HG03039 (cell line): ENCODE data around the gene KBTBD7.

Experiments used
- ATAC-seq: cut with Tn5 transposase; IDR thresholded peaks from one replicate; pipeline ENCODE4 v1.9.1; 2021; ENCODE audit warnings: mild to moderate bottlenecking, moderate library complexity; ENCODE audit not compliant: unreplicated experiment

KBTBD7 gene

GRCh38 chr13:41193919-41194824, at the start of gene KBTBD7:
Gene KBTBD7, minus strand, starts transcription at chr13:41194569. Its CDS starts 312 bp downstream, at chr13:41194257.
- ATAC-seq = peak; percentile 96

- ATAC-seq = no peak
Measured at GRCh38 chr13:41241626-41242025, 47.3 kb upstream of the KBTBD7 start.

GRCh38 chr13:41236369-41236768, 42.0 kb upstream of the KBTBD7 start:
- no peak for ATAC-seq

- ATAC-seq = no peak
Measured at GRCh38 chr13:41232578-41233480, 38.5 kb upstream of the KBTBD7 start.

GRCh38 chr13:41231786-41232185, 37.4 kb upstream of the KBTBD7 start:
- no peak for ATAC-seq

- ATAC-seq = no peak
Measured at GRCh38 chr13:41231025-41231677, 36.8 kb upstream of the KBTBD7 start.

- no peak for ATAC-seq
Measured at GRCh38 chr13:41229356-41229755, 35.0 kb upstream of the KBTBD7 start.

GRCh38 chr13:41224113-41225110, 30.0 kb upstream of the KBTBD7 start:
- ATAC-seq = no peak

GRCh38 chr13:41222259-41222852, 28.0 kb upstream of the KBTBD7 start:
- no peak for ATAC-seq

- no peak for ATAC-seq
Measured at GRCh38 chr13:41220401-41220800, 26.0 kb upstream of the KBTBD7 start.

- no peak for ATAC-seq
Measured at GRCh38 chr13:41216160-41216559, 21.8 kb upstream of the KBTBD7 start.

GRCh38 chr13:41213919-41214318, 19.6 kb upstream of the KBTBD7 start:
- no peak for ATAC-seq

- no peak for ATAC-seq
Measured at GRCh38 chr13:41213316-41213715, 18.9 kb upstream of the KBTBD7 start.

- no peak for ATAC-seq
Measured at GRCh38 chr13:41212881-41213280, 18.5 kb upstream of the KBTBD7 start.

GRCh38 chr13:41211062-41211461, 16.7 kb upstream of the KBTBD7 start:
- no peak for ATAC-seq

GRCh38 chr13:41206467-41206866, 12.1 kb upstream of the KBTBD7 start:
- no peak for ATAC-seq

GRCh38 chr13:41203810-41204209, 9.4 kb upstream of the KBTBD7 start:
- no peak for ATAC-seq

- ATAC-seq = no peak
Measured at GRCh38 chr13:41200126-41200525, 5.8 kb upstream of the KBTBD7 start.

- peak; percentile 57 for ATAC-seq
Measured at GRCh38 chr13:41199526-41199925, 5.2 kb upstream of the KBTBD7 start.

- no peak for ATAC-seq
Measured at GRCh38 chr13:41199079-41199478, 4.7 kb upstream of the KBTBD7 start.
